Measurements from ENCODE around the gene SMC1B.
"Not testable (repeated sequence)": the region's sequence is repeated elsewhere in the genome, so short reads cannot be mapped to it uniquely, and the experiment has no call there.

SMC1B gene

DNA sequence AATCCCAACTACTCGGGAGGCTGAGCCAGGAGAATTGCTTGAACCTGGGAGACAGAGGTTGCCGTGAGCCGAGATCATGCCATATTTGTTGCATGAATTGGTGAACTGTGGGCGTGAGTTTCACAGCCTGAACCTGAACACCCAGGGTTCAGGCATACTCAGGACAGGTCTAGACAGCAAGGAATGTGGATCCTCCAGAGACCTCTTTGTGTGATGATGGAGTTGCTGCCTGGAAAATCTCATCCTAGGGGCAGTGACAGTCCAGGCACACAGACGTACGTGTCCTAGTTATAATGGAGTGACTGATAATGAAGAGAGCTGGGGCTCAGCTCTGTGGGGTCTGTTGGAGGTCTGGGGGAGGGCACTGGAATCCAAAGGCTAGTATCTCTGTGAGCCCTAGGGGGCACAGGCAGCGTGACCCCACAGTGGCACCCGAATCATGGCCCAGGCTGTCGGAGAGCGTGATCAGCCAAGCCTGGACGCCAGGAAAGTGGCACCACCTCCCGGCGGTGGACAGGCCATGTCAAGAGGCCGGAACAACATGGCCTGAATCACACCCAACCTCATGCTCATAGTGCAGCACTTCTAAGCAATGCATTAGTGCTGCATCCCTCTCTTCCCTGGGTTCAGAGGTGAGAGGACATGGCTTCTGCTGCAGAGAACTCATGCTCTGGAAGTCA lies 31.8 kb upstream of the SMC1B start:
- peaks cover 9% of the 10 kb centered on the region for H3K4me1 ChIP-seq
- no peaks in the 10 kb centered on the region for H3K27me3 ChIP-seq (ENCODE audit: control insufficient read depth, insufficient read depth, low read length)
- no peak overlapping the region for H2AFZ ChIP-seq
- H3K36me3 ChIP-seq (ENCODE audit: control insufficient read depth, insufficient read depth, low read length): no peaks in the 10 kb centered on the region
- TF ChIP-seq, protein P1, sequence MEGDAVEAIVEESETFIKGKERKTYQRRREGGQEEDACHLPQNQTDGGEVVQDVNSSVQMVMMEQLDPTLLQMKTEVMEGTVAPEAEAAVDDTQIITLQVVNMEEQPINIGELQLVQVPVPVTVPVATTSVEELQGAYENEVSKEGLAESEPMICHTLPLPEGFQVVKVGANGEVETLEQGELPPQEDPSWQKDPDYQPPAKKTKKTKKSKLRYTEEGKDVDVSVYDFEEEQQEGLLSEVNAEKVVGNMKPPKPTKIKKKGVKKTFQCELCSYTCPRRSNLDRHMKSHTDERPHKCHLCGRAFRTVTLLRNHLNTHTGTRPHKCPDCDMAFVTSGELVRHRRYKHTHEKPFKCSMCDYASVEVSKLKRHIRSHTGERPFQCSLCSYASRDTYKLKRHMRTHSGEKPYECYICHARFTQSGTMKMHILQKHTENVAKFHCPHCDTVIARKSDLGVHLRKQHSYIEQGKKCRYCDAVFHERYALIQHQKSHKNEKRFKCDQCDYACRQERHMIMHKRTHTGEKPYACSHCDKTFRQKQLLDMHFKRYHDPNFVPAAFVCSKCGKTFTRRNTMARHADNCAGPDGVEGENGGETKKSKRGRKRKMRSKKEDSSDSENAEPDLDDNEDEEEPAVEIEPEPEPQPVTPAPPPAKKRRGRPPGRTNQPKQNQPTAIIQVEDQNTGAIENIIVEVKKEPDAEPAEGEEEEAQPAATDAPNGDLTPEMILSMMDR (IDR thresholded peaks at IDR 0.05): no peak
- H3K79me2 ChIP-seq: no peaks in the 10 kb centered on the region
- H3K27ac ChIP-seq: no peak overlapping the region
- no peak overlapping the region for H3K9ac ChIP-seq
- H3K9me3 ChIP-seq (ENCODE audit: control insufficient read depth, low read length): no peaks in the 10 kb centered on the region
- no peak overlapping the region for H3K4me2 ChIP-seq (ENCODE audit: low read length)
- H3K4me3 ChIP-seq (ENCODE audit: low read depth, low read length): no peak overlapping the region

DNA sequence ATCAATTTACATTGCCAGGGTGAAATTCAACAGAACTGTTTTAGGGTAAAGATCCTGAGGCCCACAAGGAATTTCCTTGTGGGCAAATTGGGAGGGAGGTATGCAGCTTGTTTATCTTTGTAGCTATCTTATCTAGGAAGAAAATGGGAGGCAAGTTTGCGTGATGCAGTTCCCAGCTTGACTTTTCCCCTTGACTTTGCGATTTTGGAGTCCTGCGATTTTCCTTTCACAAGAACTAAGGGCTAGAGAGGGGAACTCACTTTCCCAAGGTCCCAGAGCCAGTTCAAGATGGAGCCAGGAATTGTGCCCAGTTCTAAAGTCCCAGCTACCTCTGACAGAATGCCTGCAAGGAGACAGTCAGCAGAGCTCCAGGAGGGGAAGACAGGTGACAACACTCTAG lies 30.8 kb upstream of the SMC1B start:
- no peaks in the 10 kb centered on the region for H3K27me3 ChIP-seq (ENCODE audit: control insufficient read depth, insufficient read depth, low read length)
- TF ChIP-seq, protein P1 (IDR thresholded peaks at IDR 0.05): no peak
- no peak overlapping the region for H3K4me3 ChIP-seq (ENCODE audit: low read depth, low read length)
- no peak overlapping the region for H3K9ac ChIP-seq
- H3K9me3 ChIP-seq (ENCODE audit: control insufficient read depth, low read length): no peaks in the 10 kb centered on the region
- H3K36me3 ChIP-seq (ENCODE audit: control insufficient read depth, insufficient read depth, low read length): no peaks in the 10 kb centered on the region
- peak overlapping the region; percentile 54 for H3K27ac ChIP-seq
- peak overlapping the region; percentile 46 for H3K4me2 ChIP-seq (ENCODE audit: low read length)
- no peaks in the 10 kb centered on the region for H3K79me2 ChIP-seq
- H2AFZ ChIP-seq: peak overlapping the region; percentile 68
- H3K4me1 ChIP-seq: peaks cover 9% of the 10 kb centered on the region

DNA sequence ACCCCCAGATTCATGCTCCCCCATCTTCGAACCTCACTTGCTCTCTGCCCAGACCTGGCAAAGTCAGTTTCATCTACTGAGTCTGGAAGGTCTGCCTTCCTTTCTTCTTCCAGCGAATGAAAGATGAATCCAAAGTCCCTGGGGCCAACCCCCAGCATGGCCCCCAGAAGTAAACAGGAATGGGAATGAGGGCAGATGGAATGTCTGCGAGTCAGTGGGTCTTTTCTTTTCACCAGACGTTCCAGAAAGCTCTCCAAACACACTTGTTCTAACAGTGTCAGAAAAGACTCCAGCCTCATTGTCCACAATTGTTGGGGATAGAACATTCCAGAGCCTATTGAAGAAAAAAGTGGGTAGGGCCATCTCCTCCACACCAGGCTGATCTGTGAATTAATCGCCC lies 28.7 kb upstream of the SMC1B start:
- Histone ChIP-seq H3K4me3 (ENCODE audit: low read depth, low read length) (no peak overlapping the region), H3K79me2 (no peaks in the 10 kb centered on the region), H2AFZ (peak overlapping the region; percentile 46), H3K9me3 (ENCODE audit: control insufficient read depth, low read length) (no peaks in the 10 kb centered on the region), H3K36me3 (ENCODE audit: control insufficient read depth, insufficient read depth, low read length) (no peaks in the 10 kb centered on the region), H3K27ac (peak overlapping the region; percentile 11), H3K4me1 (peaks cover 9% of the 10 kb centered on the region), H3K4me2 (ENCODE audit: low read length) (no peak overlapping the region), H3K9ac (no peak overlapping the region), H3K27me3 (ENCODE audit: control insufficient read depth, insufficient read depth, low read length) (no peaks in the 10 kb centered on the region)
- TF ChIP-seq, protein P1 (IDR thresholded peaks at IDR 0.05): no peak

DNA sequence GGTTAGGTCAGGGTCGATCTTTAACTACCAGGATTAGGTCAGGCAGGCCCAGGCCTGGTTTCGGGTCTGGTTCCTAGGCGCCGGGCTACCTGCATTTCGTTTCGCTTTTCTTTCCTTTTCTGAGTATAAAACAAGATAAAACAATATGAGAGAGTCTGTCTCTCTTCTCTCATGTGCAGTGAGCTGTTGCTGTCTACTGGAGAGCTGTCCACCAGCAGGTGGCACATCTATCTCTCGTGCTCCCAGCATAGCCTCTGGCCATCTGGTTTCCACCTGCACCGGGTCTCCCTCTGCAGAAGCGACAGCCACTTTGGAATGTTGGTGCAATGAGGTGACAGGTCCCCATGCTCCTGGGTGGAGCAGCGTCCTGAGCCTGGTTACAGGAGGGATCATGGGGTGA lies 27.7 kb upstream of the SMC1B start:
- Histone ChIP-seq H3K27me3 (ENCODE audit: control insufficient read depth, insufficient read depth, low read length) (no peaks in the 10 kb centered on the region), H3K79me2 (no peaks in the 10 kb centered on the region), H3K9me3 (ENCODE audit: control insufficient read depth, low read length) (no peaks in the 10 kb centered on the region), H3K27ac (no peak overlapping the region), H3K4me1 (peaks cover 9% of the 10 kb centered on the region), H3K9ac (no peak overlapping the region), H2AFZ (peak overlapping the region; percentile 64), H3K4me2 (ENCODE audit: low read length) (no peak overlapping the region), H3K36me3 (ENCODE audit: control insufficient read depth, insufficient read depth, low read length) (no peaks in the 10 kb centered on the region), H3K4me3 (ENCODE audit: low read depth, low read length) (no peak overlapping the region)
- TF ChIP-seq, protein P1 (IDR thresholded peaks at IDR 0.05): peak; percentile 68

DNA sequence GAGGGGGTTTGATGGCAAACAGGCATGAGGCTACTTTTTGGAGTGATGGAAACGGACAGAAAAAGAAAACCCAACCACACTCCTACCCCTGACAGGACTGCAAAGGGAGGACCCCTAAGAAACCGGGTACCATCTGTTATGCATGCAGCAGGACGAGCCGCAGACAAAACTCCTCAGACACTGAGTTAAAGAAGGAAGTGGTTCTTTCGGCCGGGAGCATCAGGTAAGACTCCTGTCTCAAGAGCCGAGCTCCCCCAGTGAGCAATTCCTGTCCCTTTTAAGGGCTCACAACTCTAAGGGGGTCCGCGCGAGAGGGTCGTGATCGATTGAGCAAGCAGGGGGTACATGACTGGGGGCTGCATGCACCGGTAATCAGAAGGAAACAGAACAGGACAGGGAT lies 27.3 kb upstream of the SMC1B start:
- not testable (repeated sequence) for H3K4me2 ChIP-seq (ENCODE audit: low read length); H3K36me3 ChIP-seq (ENCODE audit: control insufficient read depth, insufficient read depth, low read length); H3K27me3 ChIP-seq (ENCODE audit: control insufficient read depth, insufficient read depth, low read length); H3K4me3 ChIP-seq (ENCODE audit: low read depth, low read length); H3K79me2 ChIP-seq; H3K9me3 ChIP-seq (ENCODE audit: control insufficient read depth, low read length); H3K4me1 ChIP-seq; H3K9ac ChIP-seq; H3K27ac ChIP-seq
- H2AFZ ChIP-seq: peak overlapping the region; percentile 64
